CD4-positive, alpha-beta T cell treated with Interleukin-17A for 4 hours (primary cell): ENCODE results near the gene TTC28.

Experiments used
- DNase-seq: peaks from one replicate; pipeline ENCODE4 v3.0.0-alpha.2; 2020; ENCODE audit warnings: mixed read lengths

Gene TTC28

DNA sequence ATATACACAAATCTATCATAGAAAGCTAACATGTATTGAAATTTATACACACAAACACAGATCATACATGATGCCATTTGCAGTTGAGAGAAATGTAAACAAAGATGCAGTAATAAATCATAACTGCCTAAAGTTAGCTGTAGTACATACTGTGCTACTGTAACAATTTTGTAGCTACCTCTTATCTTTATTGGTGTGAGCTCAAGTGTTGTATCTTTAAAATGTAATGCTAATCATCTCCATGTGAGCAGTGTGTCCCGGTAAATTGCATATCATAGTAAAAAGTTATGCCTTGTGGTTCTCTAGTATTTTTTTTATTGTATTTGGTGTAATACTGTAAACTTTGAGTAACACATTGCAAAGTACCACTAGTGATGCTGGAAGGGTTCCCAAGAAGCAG lies 743.7 kb downstream of the TTC28 start:
- no peak for DNase-seq

DNA sequence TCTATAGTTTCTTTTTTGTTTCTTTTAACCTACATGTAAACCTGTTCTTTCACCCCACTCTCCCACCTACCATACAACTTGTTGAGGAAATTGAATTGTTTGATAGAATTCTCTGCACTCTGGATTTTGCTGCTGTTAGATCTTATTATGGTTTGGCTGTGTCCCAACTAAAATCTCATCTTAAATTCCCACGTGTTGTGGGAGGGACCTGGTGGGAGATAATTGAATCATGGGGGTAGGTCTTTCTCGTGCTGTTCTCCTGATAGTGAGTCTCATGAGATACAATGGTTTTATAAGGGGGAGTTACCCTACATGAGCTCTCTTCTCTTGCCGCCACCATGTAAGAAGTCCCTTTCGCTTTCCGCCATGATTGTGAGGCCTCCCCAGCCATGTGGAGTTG lies 745.6 kb downstream of the TTC28 start:
- no peak for DNase-seq

DNA sequence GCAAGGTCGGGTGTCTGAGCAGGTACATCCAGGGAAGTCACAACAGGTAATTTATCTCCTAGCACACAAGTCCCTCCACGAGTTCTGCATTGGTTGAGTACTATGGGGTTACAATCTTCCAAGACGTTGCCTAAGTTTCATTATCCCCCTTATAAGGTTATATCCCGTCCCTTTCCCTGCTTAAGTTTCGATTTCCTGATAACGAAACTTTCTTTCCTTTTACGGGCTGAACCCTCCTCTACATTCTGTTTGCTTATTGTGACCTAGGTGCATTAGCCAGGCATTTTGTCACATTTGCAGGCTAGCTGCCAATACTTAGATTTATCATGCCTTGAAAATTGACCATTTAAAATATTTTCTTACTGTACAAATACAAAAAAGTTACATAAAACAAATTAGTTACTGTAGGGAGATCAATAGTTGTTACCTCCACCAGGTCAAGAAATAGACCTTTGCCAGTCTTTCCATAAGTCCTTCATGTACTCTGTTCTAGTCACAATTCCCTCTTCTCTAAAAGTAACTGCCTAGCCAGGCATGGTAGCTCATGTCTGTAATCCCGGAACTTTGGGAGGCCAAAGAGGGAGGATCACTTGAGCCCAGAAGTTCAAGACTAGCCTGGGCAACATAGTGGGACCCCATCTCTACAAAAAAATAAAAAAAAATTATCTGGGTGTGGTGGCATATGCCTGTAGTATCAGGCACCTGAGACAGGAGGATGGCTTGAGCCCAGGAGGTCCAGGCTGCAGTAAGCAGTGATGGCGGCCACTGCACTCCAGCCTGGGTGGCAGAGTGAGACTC lies 746.3 kb downstream of the TTC28 start:
- no peak for DNase-seq

DNA sequence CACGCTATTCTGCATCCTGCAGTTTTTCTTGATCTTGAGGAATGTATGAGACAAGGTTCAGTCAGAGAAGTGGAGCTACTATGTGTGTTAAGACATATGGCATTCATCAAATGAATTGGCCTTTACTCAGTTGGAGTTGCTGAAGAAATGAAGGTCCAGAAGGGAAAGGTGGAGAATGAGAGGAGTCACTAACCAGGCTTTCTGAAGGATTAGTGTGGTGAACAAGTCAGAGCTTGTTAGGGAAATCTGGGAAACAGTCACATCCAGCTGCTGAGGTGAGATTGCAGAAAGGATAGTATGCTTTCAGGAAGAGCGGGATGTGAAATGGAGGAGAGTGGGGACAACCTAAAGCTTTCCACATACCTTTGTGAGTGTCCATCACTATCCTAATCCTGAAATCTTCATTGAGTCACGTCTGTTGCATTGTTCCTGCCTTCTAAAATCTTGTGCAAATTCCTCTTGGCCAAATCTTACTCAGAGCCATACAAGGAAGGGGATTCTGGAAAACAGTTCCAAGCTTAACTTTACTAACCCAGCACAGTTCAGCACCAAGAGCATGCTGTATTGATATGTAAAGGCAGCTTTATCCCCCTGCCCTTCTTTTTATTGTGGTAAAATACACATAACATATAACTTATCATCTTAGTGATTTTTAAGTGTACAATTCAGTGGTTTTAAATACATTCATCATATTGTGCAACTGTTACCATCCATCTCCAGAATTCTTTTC lies 749.1 kb downstream of the TTC28 start:
- no peak for DNase-seq
